ENCODE results near the gene ILKAP.

- TF ChIP-seq, protein P1, sequence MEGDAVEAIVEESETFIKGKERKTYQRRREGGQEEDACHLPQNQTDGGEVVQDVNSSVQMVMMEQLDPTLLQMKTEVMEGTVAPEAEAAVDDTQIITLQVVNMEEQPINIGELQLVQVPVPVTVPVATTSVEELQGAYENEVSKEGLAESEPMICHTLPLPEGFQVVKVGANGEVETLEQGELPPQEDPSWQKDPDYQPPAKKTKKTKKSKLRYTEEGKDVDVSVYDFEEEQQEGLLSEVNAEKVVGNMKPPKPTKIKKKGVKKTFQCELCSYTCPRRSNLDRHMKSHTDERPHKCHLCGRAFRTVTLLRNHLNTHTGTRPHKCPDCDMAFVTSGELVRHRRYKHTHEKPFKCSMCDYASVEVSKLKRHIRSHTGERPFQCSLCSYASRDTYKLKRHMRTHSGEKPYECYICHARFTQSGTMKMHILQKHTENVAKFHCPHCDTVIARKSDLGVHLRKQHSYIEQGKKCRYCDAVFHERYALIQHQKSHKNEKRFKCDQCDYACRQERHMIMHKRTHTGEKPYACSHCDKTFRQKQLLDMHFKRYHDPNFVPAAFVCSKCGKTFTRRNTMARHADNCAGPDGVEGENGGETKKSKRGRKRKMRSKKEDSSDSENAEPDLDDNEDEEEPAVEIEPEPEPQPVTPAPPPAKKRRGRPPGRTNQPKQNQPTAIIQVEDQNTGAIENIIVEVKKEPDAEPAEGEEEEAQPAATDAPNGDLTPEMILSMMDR (conservative IDR thresholded peaks at IDR 0.05; ENCODE audit: low read depth, low read length) = no peak
- TF ChIP-seq POLR2A (IDR thresholded peaks at IDR 0.05; ENCODE audit: low read depth, low read length) (no peak), RAD21 (IDR thresholded peaks at IDR 0.05; ENCODE audit: low read length) (no peak), RFX5 (IDR thresholded peaks at IDR 0.05; ENCODE audit: low read depth, low read length) (no peak), RCOR1 (IDR thresholded peaks at IDR 0.05; ENCODE audit: insufficient replicate concordance, low read length) (no peak), MAFK (IDR thresholded peaks at IDR 0.05; ENCODE audit: low read depth, low read length) (no peak), FOS (IDR thresholded peaks at IDR 0.05; ENCODE audit: low read depth, low read length) (no peak)
These were observed 16.9 kb upstream of the ILKAP start for GRCh38 chr2:238220274-238220891.
